H1 (cell line): Measurements from ENCODE around the gene INO80. TPM values are rescaled to one million over a fixed set of nuclear protein-coding genes. Genes with fewer than 3 reads are reported as not detected.

Source experiments
- BACH1 ChIP-seq: IDR thresholded peaks from 2 replicates; pipeline ENCODE4 v1.6.1; 2012; ENCODE audit warnings: low read length, improper control_type of control experiment
- EGR1 ChIP-seq: IDR thresholded peaks from 2 replicates; pipeline ENCODE4 v1.6.1; 2011; ENCODE audit warnings: low read depth, low read length, borderline replicate concordance
- EP300 ChIP-seq, 2 experiments: IDR thresholded peaks; 1 replicate in 1 of 2; 2 replicates in 1 of 2; pipeline ENCODE4 v1.6.1; 2011 to 2012; ENCODE audit warnings: low read depth in 2 of 2, low read length in 2 of 2, mild to moderate bottlenecking in 2 of 2, borderline replicate concordance in 1 of 2, inconsistent platforms in 1 of 2, moderate library complexity in 1 of 2
- HDAC6 ChIP-seq: IDR thresholded peaks from one replicate; pipeline ENCODE4 v1.7.1; 2012; ENCODE audit warnings: low read depth, mild to moderate bottlenecking, inconsistent platforms, low read length, moderate library complexity
- KDM4A ChIP-seq: IDR thresholded peaks from one replicate; pipeline ENCODE4 v1.7.1; 2012; ENCODE audit warnings: low read depth, mild to moderate bottlenecking, moderate library complexity, low read length, inconsistent platforms; ENCODE audit not compliant: severe bottlenecking
- POU5F1 ChIP-seq: IDR thresholded peaks from 2 replicates; pipeline ENCODE4 v1.6.1; 2011; ENCODE audit warnings: low read depth, mild to moderate bottlenecking, low read length, moderate library complexity
- SIRT6 ChIP-seq: IDR thresholded peaks from one replicate; pipeline ENCODE4 v1.7.1; 2012; ENCODE audit warnings: low read length, inconsistent platforms
- SP2 ChIP-seq: IDR thresholded peaks from 2 replicates; pipeline ENCODE4 v1.6.1; 2012; ENCODE audit warnings: mild to moderate bottlenecking, low read length, inconsistent platforms
- TAF1 ChIP-seq: IDR thresholded peaks from 2 replicates; pipeline ENCODE4 v1.6.1; 2011; ENCODE audit warnings: mild to moderate bottlenecking, low read depth, low read length
- polyA plus RNA-seq, 7 experiments: library from polyadenylated mRNA; depleted of rRNA in 3 of 7; stranded (reverse) in 5 of 7; unstranded in 2 of 7; fragments of >200 nt in 5 of 7; fragments of 200-250 nt in 2 of 7; gene quantifications; 1 replicate in 5 of 7; 2 replicates in 1 of 7; 4 replicates in 1 of 7; pipeline versions ENCODE4 v1.2.1 to v1.2.3, GENCODE V29; 2011 to 2013; ENCODE audit warnings: missing spikeins in 2 of 7, mixed read lengths in 2 of 7
- total RNA-seq: library from RNA; stranded (reverse); fragmentation: NEBNext Ultra II Directional; extraction: Animal tissue kit (Norgen Biotek cat#: 25700); gene quantifications from 2 replicates; pipeline ENCODE4 v1.2.1, GENCODE V29; 2021

INO80 gene
- total and polyA plus RNA-seq, 2 of the 8 experiments (the other 6 are each of a cell fraction or from before 2014, with no cell fraction given) = 4.3 to 24.5 TPM

- TF ChIP-seq EGR1 = no peak
- TF ChIP-seq KDM4A = no peak
- TF ChIP-seq TAF1 = no peak
- no peak for TF ChIP-seq POU5F1
- no peak for TF ChIP-seq SP2
- no peak for TF ChIP-seq EP300 (IDR thresholded peaks at IDR 0.05; ENCODE audit: borderline replicate concordance in 1 of 2, low read depth in 2 of 2, low read length in 2 of 2)
- TF ChIP-seq BACH1 = no peak
- TF ChIP-seq SIRT6 = no peak
- no peak for TF ChIP-seq HDAC6
These were observed 183.2 kb downstream of the INO80 start (continued) for GRCh38 chr15:40932649-40933516.
